ENCODE results near the gene PROS1. TPM values are rescaled to one million over a fixed set of nuclear protein-coding genes. Genes with fewer than 3 reads are reported as not detected.

Gene PROS1
- 2.2 TPM for polyA plus RNA-seq (2013)

- no peaks in the 10 kb centered on the region for H3K9me3 ChIP-seq (ENCODE audit: control extremely low read depth in 1 of 5, control insufficient read depth in 4 of 5, insufficient read depth in 2 of 5, low read depth in 1 of 5, low read length in 4 of 5)
- WGBS (ENCODE audit: insufficient coverage): under 1% methylated on average over 37 of the region's 53 CpGs
- ChIA-PET CTCF (interaction anchor here (1.0 to 1.6 kb wide), 3 partner anchors 21 to 97 kb away, joined by 3 read pairs; partner anchors contain the start of genes DHFR2 and NSUN3), POLR2A (no interaction called here)
- H3K27me3 ChIP-seq (replicated peaks in 2 of 5; ENCODE audit: control insufficient read depth in 4 of 5, insufficient read depth in 5 of 5, low read length in 4 of 5): no peaks in the 10 kb centered on the region
- no peaks in the 10 kb centered on the region for H3K36me3 ChIP-seq (ENCODE audit: control insufficient read depth in 4 of 4, insufficient read depth in 4 of 4, low read length in 3 of 4)
- DNase-seq: peak; percentile 55 to 77 (median 71)
- peak within 1 kb of the TSS in 1 of 2 experiments; percentile 46 for H3K27ac ChIP-seq (ENCODE audit: insufficient read depth in 1 of 2, low read depth in 1 of 2, low read length in 2 of 2, poor library complexity in 1 of 2, severe bottlenecking in 2 of 2)
- H3K4me1 ChIP-seq (ENCODE audit: control extremely low read depth in 1 of 4, control insufficient read depth in 4 of 4, insufficient read depth in 4 of 4, low read length in 3 of 4): peaks cover 3 to 19% (median 12%) of the 10 kb centered on the region in 4 experiments
- peak within 1 kb of the TSS; percentile 50 to 85 (median 74) for H3K4me3 ChIP-seq (ENCODE audit: control insufficient read depth in 1 of 7, extremely low read depth in 1 of 7, insufficient read depth in 4 of 7, low read depth in 2 of 7, low read length in 6 of 7)
Observed at GRCh38 chr3:93973131-93974126, at the start of gene PROS1. PROS1 (minus strand) TSS chr3:93973896; CDS start chr3:93973749, 147 bp downstream.

DNA sequence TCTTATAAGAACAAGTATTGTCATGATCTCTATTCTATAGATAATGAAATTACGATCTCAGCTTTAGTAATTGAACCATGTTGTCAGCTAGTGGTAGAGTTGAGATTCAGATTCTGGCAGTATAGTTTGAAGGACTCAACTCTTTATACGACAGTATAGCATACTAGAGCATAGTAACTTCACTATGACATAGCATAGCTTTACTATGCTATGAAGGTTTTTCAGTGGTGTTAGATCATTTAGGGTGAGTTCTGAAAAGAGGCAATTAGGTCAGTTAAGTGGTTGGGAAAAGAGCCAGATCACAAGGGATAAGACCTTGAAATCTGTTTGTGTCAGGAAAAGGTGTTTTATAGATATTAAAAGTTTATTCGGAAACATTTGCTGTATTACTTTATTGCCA is 46.6 kb upstream of the PROS1 start:
- no peaks in the 10 kb centered on the region for H3K36me3 ChIP-seq (ENCODE audit: control insufficient read depth in 4 of 4, insufficient read depth in 4 of 4, low read length in 3 of 4)
- no peaks in the 10 kb centered on the region for H3K9me3 ChIP-seq (ENCODE audit: control extremely low read depth in 1 of 5, control insufficient read depth in 4 of 5, insufficient read depth in 2 of 5, low read depth in 1 of 5, low read length in 4 of 5)
- no peaks in the 10 kb centered on the region for H3K27me3 ChIP-seq (replicated peaks in 2 of 5; ENCODE audit: control insufficient read depth in 4 of 5, insufficient read depth in 5 of 5, low read length in 4 of 5)
- POLR2A ChIA-PET: no interaction called here
- H3K27ac ChIP-seq (ENCODE audit: insufficient read depth in 1 of 2, low read depth in 1 of 2, low read length in 2 of 2, poor library complexity in 1 of 2, severe bottlenecking in 2 of 2): no peak overlapping the region
- H3K4me3 ChIP-seq (ENCODE audit: control insufficient read depth in 1 of 7, extremely low read depth in 1 of 7, insufficient read depth in 4 of 7, low read depth in 2 of 7, low read length in 6 of 7): no peak overlapping the region
- DNase-seq: no peak
- H3K4me1 ChIP-seq (ENCODE audit: control extremely low read depth in 1 of 4, control insufficient read depth in 4 of 4, insufficient read depth in 4 of 4, low read length in 3 of 4): no peaks in the 10 kb centered on the region
- CTCF ChIA-PET: interaction anchor here (1.5 kb wide), 1 partner anchor 13 kb away, joined by 5 read pairs; no protein-coding TSS in a partner anchor
- no CpG with 5 or more reads among the region's 3 CpGs for WGBS (ENCODE audit: insufficient coverage)

DNA sequence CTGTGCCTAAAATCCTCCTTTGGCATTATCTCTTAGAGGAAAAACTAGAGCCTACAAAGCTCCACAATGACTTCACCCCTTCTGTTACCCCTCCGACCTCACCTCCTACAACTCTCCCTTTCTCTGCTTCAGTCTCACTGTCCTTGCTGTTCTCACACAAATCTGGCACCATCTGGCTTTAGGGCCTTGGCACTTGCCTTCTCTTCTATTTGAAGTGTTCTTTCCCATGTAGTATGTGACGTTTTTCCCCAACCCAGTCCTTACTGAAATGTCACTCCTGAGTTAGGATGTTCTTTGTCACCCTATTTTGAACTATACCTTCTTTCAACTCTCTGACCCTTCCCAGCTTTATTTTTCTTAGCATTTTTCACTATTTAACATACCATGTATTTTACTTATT is 46.0 kb upstream of the PROS1 start:
- Histone ChIP-seq H3K27me3 (replicated peaks in 2 of 5; ENCODE audit: control insufficient read depth in 4 of 5, insufficient read depth in 5 of 5, low read length in 4 of 5) (no peaks in the 10 kb centered on the region), H3K4me1 (ENCODE audit: control extremely low read depth in 1 of 4, control insufficient read depth in 4 of 4, insufficient read depth in 4 of 4, low read length in 3 of 4) (no peaks in the 10 kb centered on the region), H3K9me3 (ENCODE audit: control extremely low read depth in 1 of 5, control insufficient read depth in 4 of 5, insufficient read depth in 2 of 5, low read depth in 1 of 5, low read length in 4 of 5) (no peaks in the 10 kb centered on the region), H3K36me3 (ENCODE audit: control insufficient read depth in 4 of 4, insufficient read depth in 4 of 4, low read length in 3 of 4) (no peaks in the 10 kb centered on the region), H3K4me3 (ENCODE audit: control insufficient read depth in 1 of 7, extremely low read depth in 1 of 7, insufficient read depth in 4 of 7, low read depth in 2 of 7, low read length in 6 of 7) (no peak overlapping the region), H3K27ac (ENCODE audit: insufficient read depth in 1 of 2, low read depth in 1 of 2, low read length in 2 of 2, poor library complexity in 1 of 2, severe bottlenecking in 2 of 2) (no peak overlapping the region)
- WGBS (ENCODE audit: insufficient coverage): 84% methylated on average over 2 of the region's 2 CpGs
- ChIA-PET CTCF (interaction anchor here (1.5 kb wide), 1 partner anchor 12 kb away, joined by 5 read pairs; no protein-coding TSS in a partner anchor), POLR2A (no interaction called here)
- no peak for DNase-seq

DNA sequence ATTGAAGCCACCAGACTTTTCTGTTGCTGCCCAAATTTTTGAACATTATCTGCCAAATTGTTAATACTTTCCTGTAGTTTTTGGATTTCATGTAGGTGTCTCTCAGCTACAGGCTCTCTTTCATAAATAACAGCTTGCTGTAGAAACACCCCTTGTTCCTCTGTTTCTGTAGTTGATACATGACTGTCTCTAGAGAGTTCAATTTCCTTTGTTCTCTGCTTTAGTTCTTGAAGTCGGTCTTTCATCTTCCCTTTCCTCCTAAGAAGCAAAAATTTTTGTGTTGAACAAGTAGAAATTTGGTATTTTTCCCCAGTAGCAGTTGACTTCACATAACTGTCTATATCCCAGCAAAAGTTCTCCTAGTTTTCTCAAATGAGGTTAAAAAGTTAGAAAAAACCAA is 41.3 kb upstream of the PROS1 start:
- no peak for DNase-seq
- no peak overlapping the region for H3K27ac ChIP-seq (ENCODE audit: insufficient read depth in 1 of 2, low read depth in 1 of 2, low read length in 2 of 2, poor library complexity in 1 of 2, severe bottlenecking in 2 of 2)
- no peaks in the 10 kb centered on the region for H3K9me3 ChIP-seq (ENCODE audit: control extremely low read depth in 1 of 5, control insufficient read depth in 4 of 5, insufficient read depth in 2 of 5, low read depth in 1 of 5, low read length in 4 of 5)
- no CpG with 5 or more reads among the region's 1 CpG for WGBS (ENCODE audit: insufficient coverage)
- peaks cover 0 to 2% (median 0%) of the 10 kb centered on the region in 4 experiments for H3K36me3 ChIP-seq (ENCODE audit: control insufficient read depth in 4 of 4, insufficient read depth in 4 of 4, low read length in 3 of 4)
- no peaks in the 10 kb centered on the region for H3K4me1 ChIP-seq (ENCODE audit: control extremely low read depth in 1 of 4, control insufficient read depth in 4 of 4, insufficient read depth in 4 of 4, low read length in 3 of 4)
- H3K27me3 ChIP-seq (replicated peaks in 2 of 5; ENCODE audit: control insufficient read depth in 4 of 5, insufficient read depth in 5 of 5, low read length in 4 of 5): no peaks in the 10 kb centered on the region
- ChIA-PET POLR2A (no interaction called here), CTCF (no interaction called here)
- no peak overlapping the region for H3K4me3 ChIP-seq (ENCODE audit: control insufficient read depth in 1 of 7, extremely low read depth in 1 of 7, insufficient read depth in 4 of 7, low read depth in 2 of 7, low read length in 6 of 7)

- Histone ChIP-seq H3K4me1 (ENCODE audit: control extremely low read depth in 1 of 4, control insufficient read depth in 4 of 4, insufficient read depth in 4 of 4, low read length in 3 of 4) (no peaks in the 10 kb centered on the region), H3K36me3 (ENCODE audit: control insufficient read depth in 4 of 4, insufficient read depth in 4 of 4, low read length in 3 of 4) (peaks cover 0 to 2% (median 0%) of the 10 kb centered on the region in 4 experiments), H3K27me3 (replicated peaks in 2 of 5; ENCODE audit: control insufficient read depth in 4 of 5, insufficient read depth in 5 of 5, low read length in 4 of 5) (no peaks in the 10 kb centered on the region), H3K4me3 (ENCODE audit: control insufficient read depth in 1 of 7, extremely low read depth in 1 of 7, insufficient read depth in 4 of 7, low read depth in 2 of 7, low read length in 6 of 7) (no peak overlapping the region), H3K27ac (ENCODE audit: insufficient read depth in 1 of 2, low read depth in 1 of 2, low read length in 2 of 2, poor library complexity in 1 of 2, severe bottlenecking in 2 of 2) (no peak overlapping the region), H3K9me3 (ENCODE audit: control extremely low read depth in 1 of 5, control insufficient read depth in 4 of 5, insufficient read depth in 2 of 5, low read depth in 1 of 5, low read length in 4 of 5) (no peaks in the 10 kb centered on the region)
- no CpG with 5 or more reads among the region's 1 CpG for whole genome bisulfite sequencing (ENCODE audit: insufficient coverage)
- ChIA-PET POLR2A (no interaction called here), CTCF (interaction anchor here (1.5 kb wide), 1 partner anchor 10 kb away, joined by 4 read pairs; no protein-coding TSS in a partner anchor)
- DNase-seq: no peak
Observed at GRCh38 chr3:94012185-94012584, 38.5 kb upstream of the PROS1 start.

GRCh38 chr3:94011233-94011711 is 37.6 kb upstream of the PROS1 start:
- Histone ChIP-seq H3K4me1 (ENCODE audit: control extremely low read depth in 1 of 4, control insufficient read depth in 4 of 4, insufficient read depth in 4 of 4, low read length in 3 of 4) (no peaks in the 10 kb centered on the region), H3K9me3 (ENCODE audit: control extremely low read depth in 1 of 5, control insufficient read depth in 4 of 5, insufficient read depth in 2 of 5, low read depth in 1 of 5, low read length in 4 of 5) (no peaks in the 10 kb centered on the region), H3K27me3 (replicated peaks in 2 of 5; ENCODE audit: control insufficient read depth in 4 of 5, insufficient read depth in 5 of 5, low read length in 4 of 5) (no peaks in the 10 kb centered on the region), H3K27ac (ENCODE audit: insufficient read depth in 1 of 2, low read depth in 1 of 2, low read length in 2 of 2, poor library complexity in 1 of 2, severe bottlenecking in 2 of 2) (no peak overlapping the region), H3K4me3 (ENCODE audit: control insufficient read depth in 1 of 7, extremely low read depth in 1 of 7, insufficient read depth in 4 of 7, low read depth in 2 of 7, low read length in 6 of 7) (no peak overlapping the region), H3K36me3 (ENCODE audit: control insufficient read depth in 4 of 4, insufficient read depth in 4 of 4, low read length in 3 of 4) (peaks cover 0 to 2% (median 0%) of the 10 kb centered on the region in 4 experiments)
- peak in 1 of 3 donors; percentile 4 for DNase-seq
- 85% methylated on average over 2 of the region's 3 CpGs for WGBS (ENCODE audit: insufficient coverage)
- POLR2A ChIA-PET: no interaction called here
- CTCF ChIA-PET: interaction anchor here (1.2 to 1.4 kb wide), 2 partner anchors 55 to 59 kb away, joined by 3 to 7 read pairs; no protein-coding TSS in a partner anchor

DNA sequence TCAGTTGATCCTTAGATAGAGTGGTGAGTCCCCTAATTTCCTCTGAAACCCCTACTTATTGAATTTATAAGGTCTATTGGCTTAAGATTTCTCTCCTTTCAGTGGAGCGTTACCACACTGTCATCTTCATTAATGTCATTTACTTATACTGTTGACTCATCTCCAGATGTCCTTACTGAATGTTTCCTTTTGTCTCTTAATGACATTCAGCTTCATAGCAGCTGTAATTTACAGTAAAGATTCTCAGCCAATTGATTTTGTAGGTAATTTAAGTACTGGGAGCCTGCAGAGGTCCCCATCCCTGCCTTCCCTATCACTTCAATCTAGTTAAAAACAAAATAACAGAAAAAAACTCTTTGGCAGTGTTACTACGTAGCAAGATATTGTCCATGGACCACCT is 35.9 kb upstream of the PROS1 start:
- no peaks in the 10 kb centered on the region for H3K4me1 ChIP-seq (ENCODE audit: control extremely low read depth in 1 of 4, control insufficient read depth in 4 of 4, insufficient read depth in 4 of 4, low read length in 3 of 4)
- no peak for DNase-seq
- H3K27ac ChIP-seq (ENCODE audit: insufficient read depth in 1 of 2, low read depth in 1 of 2, low read length in 2 of 2, poor library complexity in 1 of 2, severe bottlenecking in 2 of 2): no peak overlapping the region
- peaks cover 0 to 2% (median 0%) of the 10 kb centered on the region in 4 experiments for H3K36me3 ChIP-seq (ENCODE audit: control insufficient read depth in 4 of 4, insufficient read depth in 4 of 4, low read length in 3 of 4)
- CTCF ChIA-PET: no interaction called here
- H3K27me3 ChIP-seq (replicated peaks in 2 of 5; ENCODE audit: control insufficient read depth in 4 of 5, insufficient read depth in 5 of 5, low read length in 4 of 5): no peaks in the 10 kb centered on the region
- WGBS (ENCODE audit: insufficient coverage): 92% methylated on average over 2 of the region's 2 CpGs
- H3K9me3 ChIP-seq (ENCODE audit: control extremely low read depth in 1 of 5, control insufficient read depth in 4 of 5, insufficient read depth in 2 of 5, low read depth in 1 of 5, low read length in 4 of 5): no peaks in the 10 kb centered on the region
- POLR2A ChIA-PET: no interaction called here
- no peak overlapping the region for H3K4me3 ChIP-seq (ENCODE audit: control insufficient read depth in 1 of 7, extremely low read depth in 1 of 7, insufficient read depth in 4 of 7, low read depth in 2 of 7, low read length in 6 of 7)

Measured in common myeloid progenitor, CD34-positive (primary cell).